GM23338 (cell line): ENCODE data around the gene CLNK. TPM values are rescaled to one million over a fixed set of nuclear protein-coding genes. Genes with fewer than 3 reads are reported as not detected.
A peak's percentile ranks its signal among the peaks of the same experiment; 100 is the strongest.

Experiments used
- ATAC-seq: fragments of 200-7000 bp; cut with Tn5 transposase; 3 replicates; pipeline ENCODE4 v1.9.1; 2020
- DNase-seq: peaks from one replicate; pipeline ENCODE4 v3.0.0-alpha.2; 2015; ENCODE audit warnings: low spot score
- H2AFZ ChIP-seq: fragments of 200-600 bp; sonication (generic); 2 replicates; pipeline ENCODE4 v1.8.0; 2016; ENCODE audit warnings: antibody characterized with exemption, mild to moderate bottlenecking, moderate library complexity
- H3F3A ChIP-seq: fragments of 200-600 bp; sonication (generic); replicated peaks from 2 replicates; pipeline ENCODE4 v1.8.0; 2017; ENCODE audit warnings: antibody characterized with exemption, mixed run types, low read depth
- H3K27ac ChIP-seq: fragments of 200-600 bp; sonication (generic); 2 replicates; pipeline ENCODE4 v1.6.1; 2016; ENCODE audit warnings: low read depth
- H3K27me3 ChIP-seq: fragments of 200-600 bp; sonication (generic); 2 replicates; pipeline ENCODE4 v1.8.0; 2016; ENCODE audit warnings: mild to moderate bottlenecking, mixed run types, moderate library complexity; ENCODE audit not compliant: insufficient read depth
- H3K36me3 ChIP-seq: fragments of 200-600 bp; sonication (generic); 2 replicates; pipeline ENCODE4 v1.8.0; 2016; ENCODE audit warnings: mild to moderate bottlenecking; ENCODE audit not compliant: insufficient read depth
- H3K4me1 ChIP-seq: fragments of 200-600 bp; sonication (generic); 2 replicates; pipeline ENCODE4 v1.8.0; 2016; ENCODE audit warnings: mild to moderate bottlenecking, moderate library complexity; ENCODE audit not compliant: insufficient read depth
- H3K4me2 ChIP-seq: fragments of 200-600 bp; sonication (generic); 2 replicates; pipeline ENCODE4 v1.7.1; 2017; ENCODE audit warnings: mixed run types
- H3K4me3 ChIP-seq: fragments of 200-600 bp; sonication (generic); 2 replicates; pipeline ENCODE4 v1.6.1; 2016; ENCODE audit warnings: mixed run types
- H3K79me2 ChIP-seq: fragments of 200-600 bp; sonication (generic); replicated peaks from 2 replicates; pipeline ENCODE4 v1.8.0; 2017; ENCODE audit warnings: mild to moderate bottlenecking; ENCODE audit not compliant: insufficient read depth
- H3K9me2 ChIP-seq: fragments of 200-600 bp; sonication (generic); 2 replicates; pipeline ENCODE4 v1.8.0; 2017; ENCODE audit not compliant: insufficient read depth
- H4K20me1 ChIP-seq: fragments of 200-600 bp; sonication (generic); replicated peaks from 2 replicates; pipeline ENCODE4 v1.8.0; 2017; ENCODE audit warnings: mild to moderate bottlenecking; ENCODE audit not compliant: insufficient read depth
- H3K27ac Mint-ChIP-seq: 2 replicates; pipeline ENCODE4 v1.8.0; 2020; ENCODE audit warnings: inconsistent platforms, mild to moderate bottlenecking, moderate library complexity, mixed read lengths
- H3K27me3 Mint-ChIP-seq: 3 replicates; pipeline ENCODE4 v1.8.0; 2022; ENCODE audit warnings: low read depth, mild to moderate bottlenecking, moderate library complexity, mixed read lengths, inconsistent platforms; ENCODE audit not compliant: insufficient read depth, poor library complexity
- H3K36me3 Mint-ChIP-seq: 3 replicates; pipeline ENCODE4 v1.8.0; 2021; ENCODE audit warnings: low read depth, mild to moderate bottlenecking, inconsistent platforms, moderate library complexity, mixed read lengths
- H3K4me1 Mint-ChIP-seq: 3 replicates; pipeline ENCODE4 v1.8.0; 2020; ENCODE audit warnings: mild to moderate bottlenecking, inconsistent platforms, mixed read lengths
- H3K4me3 Mint-ChIP-seq: 3 replicates; pipeline ENCODE4 v1.8.0; 2021; ENCODE audit warnings: moderate library complexity, mild to moderate bottlenecking, inconsistent platforms, mixed read lengths
- H3K9me3 Mint-ChIP-seq: 3 replicates; pipeline ENCODE4 v1.8.0; 2020; ENCODE audit warnings: moderate library complexity, mild to moderate bottlenecking, inconsistent platforms, mixed read lengths
- CREB1 ChIP-seq: fragments of 250-450 bp; sonication (Bioruptor Pico); IDR thresholded peaks from 2 replicates; pipeline ENCODE4 v1.5.0; 2020; ENCODE audit warnings: low read depth, mild to moderate bottlenecking, moderate library complexity
- CTCF ChIP-seq, 2 experiments: fragments of 200-600 bp in 1 of 2; sonication (generic) in 1 of 2; conservative IDR thresholded peaks; 2 replicates each; pipeline versions ENCODE4 v1.5.1 to v1.6.1; 2016 to 2017; ENCODE audit warnings: antibody characterized with exemption in 2 of 2, low read depth in 2 of 2, mild to moderate bottlenecking in 2 of 2, moderate library complexity in 1 of 2
- ETS1 ChIP-seq: IDR thresholded peaks from 2 replicates; pipeline ENCODE4 v1.6.1; 2016; ENCODE audit warnings: antibody characterized with exemption
- EZH2 ChIP-seq: fragments of 200-600 bp; sonication (generic); IDR thresholded peaks from one replicate; pipeline ENCODE4 v1.8.0; 2017; ENCODE audit warnings: antibody characterized with exemption, mild to moderate bottlenecking, low read depth; ENCODE audit not compliant: unreplicated experiment
- EZH2phosphoT487 ChIP-seq: fragments of 200-600 bp; sonication (generic); IDR thresholded peaks from one replicate; pipeline ENCODE4 v1.8.1; 2018; ENCODE audit warnings: antibody characterized with exemption; ENCODE audit not compliant: unreplicated experiment
- JUNB ChIP-seq: IDR thresholded peaks from one replicate; pipeline ENCODE4 v1.6.1; 2016; ENCODE audit warnings: antibody characterized with exemption; ENCODE audit not compliant: unreplicated experiment
- NANOG ChIP-seq: IDR thresholded peaks from 2 replicates; pipeline ENCODE4 v1.6.1; 2016; ENCODE audit warnings: antibody characterized with exemption, borderline replicate concordance
- POLR2AphosphoS5 ChIP-seq: IDR thresholded peaks from 2 replicates; pipeline ENCODE4 v1.6.1; 2016; ENCODE audit warnings: antibody characterized with exemption, low read depth
- REST ChIP-seq: IDR thresholded peaks from one replicate; pipeline ENCODE4 v1.6.1; 2018; ENCODE audit warnings: antibody characterized with exemption; ENCODE audit not compliant: unreplicated experiment
- STAT1 ChIP-seq: IDR thresholded peaks from one replicate; pipeline ENCODE4 v1.6.1; 2016; ENCODE audit warnings: antibody characterized with exemption; ENCODE audit not compliant: unreplicated experiment
- ZNF331 ChIP-seq: fragments of 250-450 bp; sonication (Bioruptor Pico); IDR thresholded peaks from 2 replicates; pipeline ENCODE4 v1.5.0; 2020; ENCODE audit warnings: low read depth, mild to moderate bottlenecking, moderate library complexity
- polyA plus RNA-seq: library from polyadenylated mRNA; unstranded; fragments of >200 nt; fragmentation: Nextera tagmentation; extraction: Ambion mirVana; gene quantifications from 2 replicates; pipeline ENCODE4 v1.2.1, GENCODE V29; 2016
- total RNA-seq: library from RNA; depleted of rRNA; stranded (reverse); fragments of >200 nt; shearing (Covaris generic); gene quantifications from 2 replicates; pipeline ENCODE4 v1.2.3, GENCODE V29; 2014

Gene CLNK
- total and polyA plus RNA-seq, 2 experiments from 2014 or later = not detected

DNA sequence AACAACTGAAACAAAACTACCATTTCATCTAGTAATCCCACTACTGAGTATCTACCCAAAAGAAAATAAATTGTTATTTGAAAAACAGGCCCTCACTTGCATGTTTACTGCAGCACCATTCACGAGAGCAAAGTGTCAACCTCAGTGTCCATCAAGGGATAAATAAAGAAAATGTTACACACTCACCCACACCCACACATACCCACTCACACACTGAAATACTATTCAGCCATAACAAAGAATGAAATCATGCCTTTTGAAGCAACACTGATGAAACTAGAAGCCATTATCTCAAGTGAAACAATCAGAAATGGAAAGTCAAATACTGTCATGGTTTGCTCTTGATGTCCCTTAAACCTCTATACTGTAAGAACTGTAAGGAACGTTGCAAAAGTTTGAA, 44.8 kb upstream of the CLNK start (continued):
- TF ChIP-seq ZNF331 (CRISPR knock-in tag) (no peak), STAT1 (no peak), POLR2AphosphoS5 (no peak)

DNA sequence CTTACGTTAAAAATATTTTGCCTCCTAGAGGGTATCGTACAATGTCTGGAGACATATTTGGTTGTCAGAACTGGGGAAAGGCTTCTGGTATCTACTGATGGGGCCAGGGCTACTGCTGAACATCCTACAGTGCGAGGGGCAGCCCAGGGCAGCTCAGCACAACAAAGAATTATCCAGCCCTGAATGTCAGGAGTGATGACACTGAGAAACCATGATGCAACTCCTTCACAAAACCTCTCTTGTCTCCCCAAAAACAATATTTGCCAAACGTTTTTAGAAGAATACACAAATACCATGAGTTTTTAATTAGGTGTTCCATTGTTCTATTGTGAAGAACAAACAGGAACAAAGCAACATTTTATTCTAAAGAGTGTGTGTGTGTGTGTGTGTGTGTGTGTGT, 43.4 kb upstream of the CLNK start:
- no peak overlapping the region for H3K4me3 Mint-ChIP-seq

DNA sequence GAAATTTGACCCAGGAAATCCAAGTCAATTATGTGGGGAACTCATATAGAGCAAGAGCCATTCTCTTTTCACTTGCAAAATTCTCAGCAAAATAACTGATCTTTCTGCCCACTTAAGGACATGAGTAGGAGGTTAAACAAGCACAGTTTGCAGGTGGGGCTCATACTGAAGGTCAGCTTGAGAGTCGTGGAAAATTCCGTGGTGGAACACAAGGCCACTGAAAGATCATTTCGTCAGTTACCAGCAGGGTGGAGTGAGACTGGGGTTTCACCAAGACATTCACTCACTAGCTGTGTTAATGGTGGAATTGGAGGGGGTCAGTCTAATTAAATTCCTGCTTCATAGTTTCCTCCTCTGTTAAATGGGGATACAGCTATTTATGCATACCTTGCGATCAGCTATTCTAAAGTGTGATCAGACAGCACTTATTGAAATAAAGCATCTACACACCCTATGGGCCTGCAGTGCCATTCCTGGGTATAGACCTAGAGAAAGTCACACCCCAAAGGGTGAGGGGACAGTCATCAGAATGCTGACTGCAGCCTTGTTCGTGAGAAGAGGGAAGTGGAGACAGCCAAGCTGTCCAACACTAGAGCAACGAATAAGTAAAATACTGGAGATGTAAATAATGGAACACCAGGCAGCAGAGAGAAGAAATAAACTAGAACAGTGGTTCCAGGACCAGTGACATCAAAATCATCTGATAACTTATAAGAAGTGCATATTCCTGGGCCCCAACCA, 42.7 kb upstream of the CLNK start:
- no peaks in the 10 kb centered on the region for H3K27me3 ChIP-seq
- H3K9me2 ChIP-seq = no peaks in the 10 kb centered on the region
- H3K27ac ChIP-seq = no peak overlapping the region
- H3K4me3 ChIP-seq = no peak overlapping the region
- Mint-ChIP-seq H3K27me3 (peaks cover 2% of the 10 kb centered on the region), H3K4me3 (no peak overlapping the region), H3K36me3 (no peaks in the 10 kb centered on the region), H3K27ac (no peak overlapping the region), H3K9me3 (no peaks in the 10 kb centered on the region; the same call in 2 of the 3 replicates), H3K4me1 (peaks cover 12% of the 10 kb centered on the region)
- H3K79me2 ChIP-seq = no peaks in the 10 kb centered on the region
- no peaks in the 10 kb centered on the region for H4K20me1 ChIP-seq
- no peaks in the 10 kb centered on the region for H3F3A ChIP-seq
- peak overlapping the region; percentile 18; the same call in 1 of the 2 replicates for H2AFZ ChIP-seq
- H3K4me1 ChIP-seq = peaks cover 4% of the 10 kb centered on the region; the same call in 1 of the 2 replicates
- ATAC-seq (no peak), DNase-seq (no peak)
- H3K36me3 ChIP-seq = no peaks in the 10 kb centered on the region
- no peak overlapping the region for H3K4me2 ChIP-seq
- TF ChIP-seq NANOG = no peak
- no peak for TF ChIP-seq REST
- TF ChIP-seq POLR2AphosphoS5 = no peak
- TF ChIP-seq ZNF331 (CRISPR knock-in tag) = no peak
- no peak for TF ChIP-seq ETS1

More for the DNA sequence above, 43.4 kb upstream of the CLNK start:
- H3K9me3 Mint-ChIP-seq = no peaks in the 10 kb centered on the region
- ATAC-seq (no peak), DNase-seq (no peak)
- no peaks in the 10 kb centered on the region for H3K36me3 ChIP-seq
- no peak overlapping the region for H3K4me2 ChIP-seq
- H3K27me3 ChIP-seq = no peaks in the 10 kb centered on the region
- no peaks in the 10 kb centered on the region for H3K9me2 ChIP-seq
- H3K27ac Mint-ChIP-seq = no peak overlapping the region
- no peaks in the 10 kb centered on the region for H3K36me3 Mint-ChIP-seq
- H3K27ac ChIP-seq = no peak overlapping the region
- H3K79me2 ChIP-seq = no peaks in the 10 kb centered on the region
- H3K4me1 Mint-ChIP-seq = peaks cover 14% of the 10 kb centered on the region
- no peak overlapping the region for H2AFZ ChIP-seq
- peaks cover 2% of the 10 kb centered on the region for H3K27me3 Mint-ChIP-seq
- no peak for TF ChIP-seq ZNF331 (CRISPR knock-in tag)
- TF ChIP-seq CTCF (conservative IDR thresholded peaks at IDR 0.05; ENCODE audit: low read depth in 2 of 2) = no peak
- no peak for TF ChIP-seq EZH2
- no peak for TF ChIP-seq JUNB
- no peak for TF ChIP-seq CREB1 (CRISPR knock-in tag)
- TF ChIP-seq EZH2phosphoT487 = no peak
- H4K20me1 ChIP-seq = no peaks in the 10 kb centered on the region
- H3K4me1 ChIP-seq = peaks cover 3% of the 10 kb centered on the region; the same call in 1 of the 2 replicates
- H3K4me3 ChIP-seq = no peak overlapping the region
- H3F3A ChIP-seq = no peaks in the 10 kb centered on the region
